Activated CD8-positive, alpha-beta memory T cell treated with anti-CD3 and anti-CD28 coated beads, Interleukin-2, amount 10 ng/mL, durations not matched to agents 7 days and 5 days (primary cell): Measurements from ENCODE around the gene L3MBTL1. TPM values are rescaled to one million over a fixed set of nuclear protein-coding genes. Genes with fewer than 3 reads are reported as not detected.
A peak's percentile ranks its signal among the peaks of the same experiment; 100 is the strongest.

Source experiments
- ATAC-seq: fragments of 150-1000 bp; cut with Tn5 transposase; one replicate; pipeline ENCODE4 v1.10.0; 2021; ENCODE audit warnings: moderate library complexity
- CTCF ChIA-PET: fragments of 350-600 bp; sonication (Branson Sonifier 250); formaldehyde crosslinking; loops from one replicate; lab custom pipeline; 2021; ENCODE audit warnings: antibody characterized with exemption; lab: Charles Lee
- DNase-seq: peaks from one replicate; pipeline ENCODE4 v3.0.0-alpha.2; 2020
- H3K27ac Mint-ChIP-seq: one replicate; pipeline ENCODE4 v1.8.0; 2021; ENCODE audit warnings: mild to moderate bottlenecking, mixed read lengths
- H3K27me3 Mint-ChIP-seq: one replicate; pipeline ENCODE4 v1.8.0; 2021; ENCODE audit warnings: mixed read lengths
- H3K36me3 Mint-ChIP-seq: one replicate; pipeline ENCODE4 v1.8.0; 2021; ENCODE audit warnings: mild to moderate bottlenecking, mixed read lengths
- H3K4me1 Mint-ChIP-seq: one replicate; pipeline ENCODE4 v1.8.0; 2021; ENCODE audit warnings: mixed read lengths
- H3K4me3 Mint-ChIP-seq: one replicate; pipeline ENCODE4 v1.8.0; 2021; ENCODE audit warnings: mild to moderate bottlenecking, moderate library complexity, mixed read lengths
- H3K9me3 Mint-ChIP-seq: one replicate; pipeline ENCODE4 v1.8.0; 2022; ENCODE audit warnings: low read depth, mixed read lengths
- total RNA-seq, 2 experiments: library from RNA; stranded (reverse); gene quantifications; one replicate each; pipeline ENCODE4 v1.2.3, GENCODE V29; 2021

L3MBTL1 gene
- total RNA-seq, 2 experiments from 2014 or later = 6.8 to 9.6 TPM

- ATAC-seq (no peak), DNase-seq (no peak)
- no peaks in the 10 kb centered on the region for H3K4me1 Mint-ChIP-seq
- H3K36me3 Mint-ChIP-seq = no peaks in the 10 kb centered on the region
- no peaks in the 10 kb centered on the region for H3K27me3 Mint-ChIP-seq
- H3K9me3 Mint-ChIP-seq = no peaks in the 10 kb centered on the region
- CTCF ChIA-PET = no interaction called here
- H3K27ac Mint-ChIP-seq = no peak overlapping the region
- H3K4me3 Mint-ChIP-seq = no peak overlapping the region
Measured at GRCh38 chr20:43563429-43563828, 55.9 kb downstream of the L3MBTL1 start.

- Mint-ChIP-seq H3K27me3 (no peaks in the 10 kb centered on the region), H3K4me1 (no peaks in the 10 kb centered on the region), H3K27ac (no peak overlapping the region), H3K9me3 (no peaks in the 10 kb centered on the region), H3K36me3 (no peaks in the 10 kb centered on the region), H3K4me3 (no peak overlapping the region)
- ATAC-seq = no peak
- no peak for DNase-seq
- CTCF ChIA-PET = no interaction called here
Measured at GRCh38 chr20:43563991-43564390, 56.5 kb downstream of the L3MBTL1 start.

GRCh38 chr20:43564455-43564854, 57.0 kb downstream of the L3MBTL1 start:
- no peak overlapping the region for H3K4me3 Mint-ChIP-seq
- no peaks in the 10 kb centered on the region for H3K4me1 Mint-ChIP-seq
- H3K27me3 Mint-ChIP-seq = no peaks in the 10 kb centered on the region
- no peaks in the 10 kb centered on the region for H3K9me3 Mint-ChIP-seq
- ATAC-seq (no peak), DNase-seq (no peak)
- no peak overlapping the region for H3K27ac Mint-ChIP-seq
- no peaks in the 10 kb centered on the region for H3K36me3 Mint-ChIP-seq
- CTCF ChIA-PET = no interaction called here

GRCh38 chr20:43564993-43565757, 57.7 kb downstream of the L3MBTL1 start:
- no peak for ATAC-seq
- no peaks in the 10 kb centered on the region for H3K4me1 Mint-ChIP-seq
- no peak for DNase-seq
- no peak overlapping the region for H3K27ac Mint-ChIP-seq
- no peaks in the 10 kb centered on the region for H3K27me3 Mint-ChIP-seq
- no peaks in the 10 kb centered on the region for H3K9me3 Mint-ChIP-seq
- CTCF ChIA-PET = no interaction called here
- H3K4me3 Mint-ChIP-seq = no peak overlapping the region
- no peaks in the 10 kb centered on the region for H3K36me3 Mint-ChIP-seq

- Mint-ChIP-seq H3K36me3 (no peaks in the 10 kb centered on the region), H3K27me3 (no peaks in the 10 kb centered on the region), H3K9me3 (no peaks in the 10 kb centered on the region), H3K27ac (no peak overlapping the region), H3K4me1 (no peaks in the 10 kb centered on the region), H3K4me3 (no peak overlapping the region)
- CTCF ChIA-PET = no interaction called here
- DNase-seq = no peak
- ATAC-seq = no peak
Measured at GRCh38 chr20:43565758-43566104, 58.2 kb downstream of the L3MBTL1 start.

- Mint-ChIP-seq H3K27me3 (no peaks in the 10 kb centered on the region), H3K9me3 (no peaks in the 10 kb centered on the region), H3K4me1 (no peaks in the 10 kb centered on the region), H3K27ac (no peak overlapping the region), H3K36me3 (no peaks in the 10 kb centered on the region), H3K4me3 (no peak overlapping the region)
- CTCF ChIA-PET = no interaction called here
- ATAC-seq (no peak), DNase-seq (no peak)
Measured at GRCh38 chr20:43567477-43567876, 60.0 kb downstream of the L3MBTL1 start.

- no peaks in the 10 kb centered on the region for H3K27me3 Mint-ChIP-seq
- CTCF ChIA-PET = no interaction called here
- H3K36me3 Mint-ChIP-seq = no peaks in the 10 kb centered on the region
- ATAC-seq = no peak
- H3K4me3 Mint-ChIP-seq = no peak overlapping the region
- H3K9me3 Mint-ChIP-seq = no peaks in the 10 kb centered on the region
- no peak overlapping the region for H3K27ac Mint-ChIP-seq
- no peak for DNase-seq
- H3K4me1 Mint-ChIP-seq = no peaks in the 10 kb centered on the region
Measured at GRCh38 chr20:43568706-43569105, 61.2 kb downstream of the L3MBTL1 start.

- Mint-ChIP-seq H3K27ac (no peak overlapping the region), H3K4me1 (no peaks in the 10 kb centered on the region), H3K27me3 (no peaks in the 10 kb centered on the region), H3K9me3 (no peaks in the 10 kb centered on the region), H3K36me3 (no peaks in the 10 kb centered on the region), H3K4me3 (no peak overlapping the region)
- DNase-seq = no peak
- CTCF ChIA-PET = no interaction called here
- no peak for ATAC-seq
Measured at GRCh38 chr20:43569282-43569681, 61.8 kb downstream of the L3MBTL1 start.

GRCh38 chr20:43570496-43570895, 63.0 kb downstream of the L3MBTL1 start:
- CTCF ChIA-PET = no interaction called here
- no peaks in the 10 kb centered on the region for H3K27me3 Mint-ChIP-seq
- no peaks in the 10 kb centered on the region for H3K36me3 Mint-ChIP-seq
- no peak overlapping the region for H3K4me3 Mint-ChIP-seq
- DNase-seq (no peak), ATAC-seq (no peak)
- H3K4me1 Mint-ChIP-seq = no peaks in the 10 kb centered on the region
- H3K9me3 Mint-ChIP-seq = no peaks in the 10 kb centered on the region
- no peak overlapping the region for H3K27ac Mint-ChIP-seq

- H3K4me3 Mint-ChIP-seq = no peak overlapping the region
- ATAC-seq = no peak
- no peak overlapping the region for H3K27ac Mint-ChIP-seq
- no peaks in the 10 kb centered on the region for H3K27me3 Mint-ChIP-seq
- no peak for DNase-seq
- no peaks in the 10 kb centered on the region for H3K9me3 Mint-ChIP-seq
- CTCF ChIA-PET = no interaction called here
- H3K4me1 Mint-ChIP-seq = no peaks in the 10 kb centered on the region
- H3K36me3 Mint-ChIP-seq = no peaks in the 10 kb centered on the region
Measured at GRCh38 chr20:43571310-43571709, 63.8 kb downstream of the L3MBTL1 start.

GRCh38 chr20:43571771-43572170, 64.3 kb downstream of the L3MBTL1 start:
- Mint-ChIP-seq H3K9me3 (no peaks in the 10 kb centered on the region), H3K27me3 (no peaks in the 10 kb centered on the region), H3K4me3 (no peak overlapping the region), H3K36me3 (no peaks in the 10 kb centered on the region), H3K27ac (no peak overlapping the region), H3K4me1 (no peaks in the 10 kb centered on the region)
- CTCF ChIA-PET = no interaction called here
- no peak for ATAC-seq
- DNase-seq = no peak

GRCh38 chr20:43572891-43573290, 65.4 kb downstream of the L3MBTL1 start:
- no peak overlapping the region for H3K4me3 Mint-ChIP-seq
- H3K27me3 Mint-ChIP-seq = no peaks in the 10 kb centered on the region
- ATAC-seq (no peak), DNase-seq (no peak)
- no peak overlapping the region for H3K27ac Mint-ChIP-seq
- H3K9me3 Mint-ChIP-seq = no peaks in the 10 kb centered on the region
- H3K36me3 Mint-ChIP-seq = no peaks in the 10 kb centered on the region
- CTCF ChIA-PET = interaction anchor here (0.7 kb wide), 1 partner anchor 150 kb away, joined by 3 read pairs; no protein-coding TSS in a partner anchor
- H3K4me1 Mint-ChIP-seq = no peaks in the 10 kb centered on the region

GRCh38 chr20:43576108-43576507, 68.6 kb downstream of the L3MBTL1 start:
- Mint-ChIP-seq H3K4me1 (peaks cover 10% of the 10 kb centered on the region), H3K27ac (no peak overlapping the region), H3K4me3 (no peak overlapping the region), H3K9me3 (no peaks in the 10 kb centered on the region), H3K36me3 (no peaks in the 10 kb centered on the region), H3K27me3 (no peaks in the 10 kb centered on the region)
- ATAC-seq (no peak), DNase-seq (no peak)
- CTCF ChIA-PET = no interaction called here

GRCh38 chr20:43579861-43580793, 72.6 kb downstream of the L3MBTL1 start:
- no peaks in the 10 kb centered on the region for H3K27me3 Mint-ChIP-seq
- peaks cover 10% of the 10 kb centered on the region for H3K4me1 Mint-ChIP-seq
- CTCF ChIA-PET = interaction anchor here (0.6 to 1.4 kb wide), 3 partner anchors 83 to 220 kb away, joined by 3 to 5 read pairs (median 3); no protein-coding TSS in a partner anchor
- H3K4me3 Mint-ChIP-seq = no peak overlapping the region
- peak overlapping the region; percentile 28 for H3K27ac Mint-ChIP-seq
- ATAC-seq (peak; percentile 57), DNase-seq (no peak)
- no peaks in the 10 kb centered on the region for H3K9me3 Mint-ChIP-seq
- no peaks in the 10 kb centered on the region for H3K36me3 Mint-ChIP-seq
